Osteoblast (primary cell): ENCODE measurements around the gene LRRC75B. TPM values are rescaled to one million over a fixed set of nuclear protein-coding genes. Genes with fewer than 3 reads are reported as not detected.

Source experiments
- DNase-seq: peaks from one replicate; pipeline ENCODE4 v3.0.0; 2011; ENCODE audit warnings: low spot score, mixed read lengths; ENCODE audit not compliant: insufficient read length; ENCODE audit errors: missing footprints
- H2AFZ ChIP-seq: 2 replicates; pipeline ENCODE4 v1.6.0; 2011; ENCODE audit warnings: mild to moderate bottlenecking, low read length
- H3K27ac ChIP-seq: 2 replicates; pipeline ENCODE4 v1.5.1; 2011; ENCODE audit warnings: mild to moderate bottlenecking, low read depth, low read length, moderate library complexity
- H3K27me3 ChIP-seq: 2 replicates; pipeline ENCODE4 v1.6.0; 2012; ENCODE audit warnings: mild to moderate bottlenecking, control low read depth, inconsistent platforms, low read length, moderate library complexity; ENCODE audit not compliant: insufficient read depth
- H3K36me3 ChIP-seq: 2 replicates; pipeline ENCODE4 v1.5.1; 2011; ENCODE audit warnings: mild to moderate bottlenecking, low read length, control low read depth, moderate library complexity; ENCODE audit not compliant: insufficient read depth
- H3K4me1 ChIP-seq: 2 replicates; pipeline ENCODE4 v1.5.1; 2011; ENCODE audit warnings: mild to moderate bottlenecking, low read length, control low read depth, moderate library complexity; ENCODE audit not compliant: insufficient read depth
- H3K4me2 ChIP-seq: 2 replicates; pipeline ENCODE4 v1.6.0; 2011; ENCODE audit warnings: mild to moderate bottlenecking, low read length; ENCODE audit not compliant: insufficient read depth
- H3K4me3 ChIP-seq: fragments of 200-600 bp; sonication (generic); 3 replicates; pipeline ENCODE4 v1.5.1; 2012; ENCODE audit warnings: mild to moderate bottlenecking, low read length, inconsistent platforms; ENCODE audit not compliant: insufficient read depth
- H3K79me2 ChIP-seq: 2 replicates; pipeline ENCODE4 v1.6.0; 2012; ENCODE audit warnings: mild to moderate bottlenecking, low read length, control low read depth, inconsistent platforms; ENCODE audit not compliant: insufficient read depth
- H3K9me3 ChIP-seq: 2 replicates; pipeline ENCODE4 v1.5.1; 2011; ENCODE audit warnings: low read depth, low read length, control low read depth
- H4K20me1 ChIP-seq: 2 replicates; pipeline ENCODE4 v1.6.0; 2012; ENCODE audit warnings: mild to moderate bottlenecking, low read length, control low read depth; ENCODE audit not compliant: insufficient read depth
- CTCF ChIP-seq: IDR thresholded peaks from 2 replicates; pipeline ENCODE4 v1.5.1; 2011; ENCODE audit warnings: mild to moderate bottlenecking, low read depth, low read length, moderate library complexity; ENCODE audit errors: extremely low read depth
- total RNA-seq: library from RNA; depleted of rRNA; stranded (reverse); fragments of >200 nt; gene quantifications from 2 replicates; pipeline ENCODE4 v1.2.3, GENCODE V29; 2012

LRRC75B gene
- total RNA-seq, 1 donor, result 5.1 TPM

GRCh38 chr22:24588757-24589481 lies 4.0 kb downstream of the LRRC75B start:
- H2AFZ ChIP-seq, result no peak overlapping the region
- no peak overlapping the region for H3K4me2 ChIP-seq
- no peaks in the 10 kb centered on the region for H3K36me3 ChIP-seq
- H4K20me1 ChIP-seq, result no peaks in the 10 kb centered on the region
- H3K9me3 ChIP-seq, result no peaks in the 10 kb centered on the region
- peaks cover 7% of the 10 kb centered on the region for H3K4me1 ChIP-seq
- no peak overlapping the region for H3K4me3 ChIP-seq
- no peak overlapping the region for H3K27ac ChIP-seq
- no peak for TF ChIP-seq CTCF
- H3K79me2 ChIP-seq, result no peaks in the 10 kb centered on the region
- no peaks in the 10 kb centered on the region for H3K27me3 ChIP-seq
- DNase-seq, result no peak

GRCh38 chr22:24588381-24588756 lies 4.5 kb downstream of the LRRC75B start:
- Histone ChIP-seq H3K4me3 (no peak overlapping the region), H3K36me3 (no peaks in the 10 kb centered on the region), H3K27me3 (no peaks in the 10 kb centered on the region), H3K9me3 (no peaks in the 10 kb centered on the region), H3K79me2 (no peaks in the 10 kb centered on the region), H3K27ac (no peak overlapping the region), H3K4me1 (peaks cover 11% of the 10 kb centered on the region), H3K4me2 (no peak overlapping the region), H2AFZ (no peak overlapping the region), H4K20me1 (no peaks in the 10 kb centered on the region)
- no peak for TF ChIP-seq CTCF
- DNase-seq, result peak; percentile 71

- H3K4me3 ChIP-seq, result no peak overlapping the region
- DNase-seq, result peak; percentile 59
- no peaks in the 10 kb centered on the region for H3K36me3 ChIP-seq
- H3K4me1 ChIP-seq, result peaks cover 11% of the 10 kb centered on the region
- no peaks in the 10 kb centered on the region for H3K27me3 ChIP-seq
- no peaks in the 10 kb centered on the region for H3K79me2 ChIP-seq
- TF ChIP-seq CTCF, result no peak
- no peak overlapping the region for H3K27ac ChIP-seq
- H4K20me1 ChIP-seq, result no peaks in the 10 kb centered on the region
- no peak overlapping the region for H2AFZ ChIP-seq
- H3K4me2 ChIP-seq, result no peak overlapping the region
- H3K9me3 ChIP-seq, result no peaks in the 10 kb centered on the region
Observed at GRCh38 chr22:24587948-24588347, 4.9 kb downstream of the LRRC75B start.

- Histone ChIP-seq H3K9me3 (no peaks in the 10 kb centered on the region), H3K36me3 (no peaks in the 10 kb centered on the region), H3K4me3 (no peak overlapping the region), H3K4me2 (no peak overlapping the region), H4K20me1 (no peaks in the 10 kb centered on the region), H3K4me1 (peaks cover 7% of the 10 kb centered on the region), H3K27me3 (no peaks in the 10 kb centered on the region), H2AFZ (no peak overlapping the region), H3K27ac (no peak overlapping the region), H3K79me2 (no peaks in the 10 kb centered on the region)
- no peak for TF ChIP-seq CTCF
- DNase-seq, result no peak
Observed at GRCh38 chr22:24587251-24587650, 5.6 kb downstream of the LRRC75B start.
